ENCODE results near the gene C2orf80. TPM values are rescaled to one million over a fixed set of nuclear protein-coding genes. Genes with fewer than 3 reads are reported as not detected.

Gene C2orf80
- polyA plus RNA-seq, 1 of the 3 experiments (the other 2 are of a cell fraction): not detected

GRCh38 chr2:208175069-208175839 is 14.6 kb downstream of the C2orf80 start:
- H4K20me1 ChIP-seq (ENCODE audit: insufficient read depth): no peaks in the 10 kb centered on the region
- no peaks in the 10 kb centered on the region for H3K27me3 ChIP-seq (ENCODE audit: insufficient read depth)
- no peaks in the 10 kb centered on the region; a peak in 2 of 4 replicates for H3K4me1 ChIP-seq (ENCODE audit: control insufficient read depth in 1 of 2, insufficient read depth in 2 of 2, low read depth in 1 of 2, low read length in 1 of 2)
- no peak overlapping the region for H3K9ac ChIP-seq
- ChIA-PET CTCF (interaction anchor here (0.6 to 4.2 kb wide), 47 partner anchors 9 to 1150 kb away, joined by 3 to 81 read pairs (median 5); partner anchors contain the start of genes C2orf80, CRYGA, IDH1 and PIKFYVE), POLR2A (interaction anchor here (0.8 kb wide), 1 partner anchor 79 kb away, joined by 5 read pairs; no protein-coding TSS in a partner anchor)
- DNase-seq: peak; percentile 85
- H2AFZ ChIP-seq (ENCODE audit: low read depth): peak overlapping the region; percentile 87; the same call in 1 of the 2 replicates
- H3K9me3 ChIP-seq: no peaks in the 10 kb centered on the region
- peaks cover 6% of the 10 kb centered on the region for H3F3A ChIP-seq (replicated peaks; ENCODE audit: insufficient read depth)
- WGBS (ENCODE audit: low lambda C conversion rate): 38% methylated on average over 20 of the region's 21 CpGs
- H3K4me2 ChIP-seq: no peak overlapping the region
- H3K4me3 ChIP-seq (ENCODE audit: low read depth in 2 of 2, low read length in 1 of 2): peak overlapping the region in 1 of 2 experiments; percentile 20; a peak in 1 of 4 replicates
- no peaks in the 10 kb centered on the region for H3K79me2 ChIP-seq (ENCODE audit: insufficient read depth)
- H3K27ac ChIP-seq (ENCODE audit: low read depth in 2 of 2, low read length in 1 of 2): no peak overlapping the region
- no peaks in the 10 kb centered on the region for H3K36me3 ChIP-seq (replicated peaks in 1 of 2; ENCODE audit: control insufficient read depth in 1 of 2, insufficient read depth in 2 of 2, low read length in 1 of 2)
- H3K9me2 ChIP-seq: no peaks in the 10 kb centered on the region
- TF ChIP-seq IRF3 (IDR thresholded peaks at IDR 0.05; ENCODE audit: low read depth, low read length) (no peak), MAX (IDR thresholded peaks at IDR 0.05; ENCODE audit: low read depth) (no peak), USF1 (IDR thresholded peaks at IDR 0.05; ENCODE audit: borderline replicate concordance, low read depth) (no peak), CHD2 (IDR thresholded peaks at IDR 0.05; ENCODE audit: low read length, partially characterized antibody) (peak; percentile 21), SMC3 (IDR thresholded peaks at IDR 0.05; ENCODE audit: low read depth, low read length) (peak; percentile 80), FOXM1 (IDR thresholded peaks at IDR 0.05; ENCODE audit: low read depth) (no peak), NFIC (IDR thresholded peaks at IDR 0.05; ENCODE audit: borderline replicate concordance) (no peak), PBX3 (IDR thresholded peaks at IDR 0.05) (no peak), MEF2A (IDR thresholded peaks at IDR 0.05; ENCODE audit: borderline replicate concordance, low read depth) (no peak), GABPA (IDR thresholded peaks at IDR 0.05; ENCODE audit: low read depth) (no peak), GATA2 (CRISPR knock-in tag; IDR thresholded peaks at IDR 0.05) (no peak), POLR2AphosphoS5 (IDR thresholded peaks at IDR 0.05; ENCODE audit: low read depth, low read length) (no peak), USF2 (IDR thresholded peaks at IDR 0.05; ENCODE audit: borderline replicate concordance, low read depth, low read length) (no peak), RAD21 (IDR thresholded peaks at IDR 0.05; ENCODE audit: low read length) (peak; percentile 84), TCF12 (IDR thresholded peaks at IDR 0.05) (no peak), TEAD4 (IDR thresholded peaks at IDR 0.05; ENCODE audit: borderline replicate concordance, insufficient read depth) (no peak), SIN3A (IDR thresholded peaks at IDR 0.05; ENCODE audit: borderline replicate concordance, low read depth, low read length) (no peak), ELF1 (IDR thresholded peaks at IDR 0.05) (no peak), JUND (IDR thresholded peaks at IDR 0.05) (no peak), CTCF (IDR thresholded peaks at IDR 0.05) (peak; percentile 89), TAF1 (IDR thresholded peaks at IDR 0.05; ENCODE audit: borderline replicate concordance, low read depth, low read length) (no peak), YY1 (IDR thresholded peaks at IDR 0.05; ENCODE audit: low read depth) (no peak), RFX5 (IDR thresholded peaks at IDR 0.05; ENCODE audit: low read length) (no peak), REST (IDR thresholded peaks at IDR 0.05; ENCODE audit: low read depth, low read length) (no peak)
